DND-41 (cell line): ENCODE data around the gene GRIN2A.

Experiments used
- EZH2 ChIP-seq: IDR thresholded peaks from 3 replicates; pipeline ENCODE4 v1.6.1; 2012; ENCODE audit warnings: borderline replicate concordance, low read depth, mild to moderate bottlenecking, moderate library complexity, low read length, inconsistent platforms; ENCODE audit not compliant: severe bottlenecking
- TF ChIP-seq, protein P1 (sequence below): IDR thresholded peaks from 2 replicates; pipeline ENCODE4 v1.5.1; 2012; ENCODE audit warnings: borderline replicate concordance, low read length, moderate library complexity, mild to moderate bottlenecking; ENCODE audit not compliant: poor library complexity, severe bottlenecking; ENCODE audit errors: extremely low read depth

- TF ChIP-seq, protein P1, sequence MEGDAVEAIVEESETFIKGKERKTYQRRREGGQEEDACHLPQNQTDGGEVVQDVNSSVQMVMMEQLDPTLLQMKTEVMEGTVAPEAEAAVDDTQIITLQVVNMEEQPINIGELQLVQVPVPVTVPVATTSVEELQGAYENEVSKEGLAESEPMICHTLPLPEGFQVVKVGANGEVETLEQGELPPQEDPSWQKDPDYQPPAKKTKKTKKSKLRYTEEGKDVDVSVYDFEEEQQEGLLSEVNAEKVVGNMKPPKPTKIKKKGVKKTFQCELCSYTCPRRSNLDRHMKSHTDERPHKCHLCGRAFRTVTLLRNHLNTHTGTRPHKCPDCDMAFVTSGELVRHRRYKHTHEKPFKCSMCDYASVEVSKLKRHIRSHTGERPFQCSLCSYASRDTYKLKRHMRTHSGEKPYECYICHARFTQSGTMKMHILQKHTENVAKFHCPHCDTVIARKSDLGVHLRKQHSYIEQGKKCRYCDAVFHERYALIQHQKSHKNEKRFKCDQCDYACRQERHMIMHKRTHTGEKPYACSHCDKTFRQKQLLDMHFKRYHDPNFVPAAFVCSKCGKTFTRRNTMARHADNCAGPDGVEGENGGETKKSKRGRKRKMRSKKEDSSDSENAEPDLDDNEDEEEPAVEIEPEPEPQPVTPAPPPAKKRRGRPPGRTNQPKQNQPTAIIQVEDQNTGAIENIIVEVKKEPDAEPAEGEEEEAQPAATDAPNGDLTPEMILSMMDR: no peak
- TF ChIP-seq EZH2: no peak
Observed at GRCh38 chr16:9869776-9870175, 312.5 kb downstream of the GRIN2A start.
